Tibial nerve (tissue), 4 donors: ENCODE measurements around the gene TBX15.

Experiments
- EP300 ChIP-seq, 2 donors: sonication (generic); formaldehyde crosslinking; IDR thresholded peaks; one replicate each; pipeline ENCODE4 v1.6.1; 2017; ENCODE audit warnings: antibody characterized with exemption in 2 of 2, mild to moderate bottlenecking in 1 of 2
- POLR2A ChIP-seq, 2 donors: fragments of 450-650 bp; IDR thresholded peaks; one replicate each; pipeline ENCODE4 v1.6.1; 2017; ENCODE audit warnings: antibody characterized with exemption in 2 of 2, mild to moderate bottlenecking in 2 of 2, moderate library complexity in 2 of 2
- TF ChIP-seq, protein P1 (sequence below), 5 experiments: fragments of 200-600 bp in 3 of 5; fragments of 450-650 bp in 2 of 5; sonication (generic) in 3 of 5; IDR thresholded peaks; one replicate each; pipeline ENCODE4 v1.5.1; 2016 to 2019; ENCODE audit warnings: antibody characterized with exemption in 5 of 5, mild to moderate bottlenecking in 3 of 5, moderate library complexity in 2 of 5

DNA sequence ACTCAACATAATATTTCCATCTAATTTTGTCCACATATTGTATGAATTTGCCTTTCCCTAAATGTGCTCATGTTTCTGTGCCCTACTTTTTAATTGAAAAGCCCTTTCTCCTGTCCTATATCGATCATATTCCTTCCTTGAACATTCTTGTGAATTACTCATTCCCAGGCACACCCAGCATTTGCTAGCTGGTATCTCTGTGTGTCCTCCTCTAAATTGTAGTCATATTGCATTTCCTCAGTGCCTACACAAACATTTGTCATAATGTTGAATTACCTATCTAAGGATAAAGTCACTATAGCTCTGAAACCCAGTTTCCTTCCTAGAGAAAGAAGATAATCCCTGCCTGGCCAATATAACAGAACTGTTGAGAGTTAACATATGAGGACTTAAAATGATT, 39.6 kb upstream of the TBX15 start:
- TF ChIP-seq, protein P1, sequence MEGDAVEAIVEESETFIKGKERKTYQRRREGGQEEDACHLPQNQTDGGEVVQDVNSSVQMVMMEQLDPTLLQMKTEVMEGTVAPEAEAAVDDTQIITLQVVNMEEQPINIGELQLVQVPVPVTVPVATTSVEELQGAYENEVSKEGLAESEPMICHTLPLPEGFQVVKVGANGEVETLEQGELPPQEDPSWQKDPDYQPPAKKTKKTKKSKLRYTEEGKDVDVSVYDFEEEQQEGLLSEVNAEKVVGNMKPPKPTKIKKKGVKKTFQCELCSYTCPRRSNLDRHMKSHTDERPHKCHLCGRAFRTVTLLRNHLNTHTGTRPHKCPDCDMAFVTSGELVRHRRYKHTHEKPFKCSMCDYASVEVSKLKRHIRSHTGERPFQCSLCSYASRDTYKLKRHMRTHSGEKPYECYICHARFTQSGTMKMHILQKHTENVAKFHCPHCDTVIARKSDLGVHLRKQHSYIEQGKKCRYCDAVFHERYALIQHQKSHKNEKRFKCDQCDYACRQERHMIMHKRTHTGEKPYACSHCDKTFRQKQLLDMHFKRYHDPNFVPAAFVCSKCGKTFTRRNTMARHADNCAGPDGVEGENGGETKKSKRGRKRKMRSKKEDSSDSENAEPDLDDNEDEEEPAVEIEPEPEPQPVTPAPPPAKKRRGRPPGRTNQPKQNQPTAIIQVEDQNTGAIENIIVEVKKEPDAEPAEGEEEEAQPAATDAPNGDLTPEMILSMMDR (IDR thresholded peaks at IDR 0.05), result no peak
- TF ChIP-seq POLR2A (IDR thresholded peaks at IDR 0.05) (no peak), EP300 (IDR thresholded peaks at IDR 0.05) (no peak)
